AML-193 (cell line): ENCODE results near the gene ADAMTSL4.
"Not testable (repeated sequence)": the region's sequence is repeated elsewhere in the genome, so short reads cannot be mapped to it uniquely, and the experiment has no call there.

Experiments used
- DNase-seq, 2 experiments: peaks; one replicate each; lab custom pipeline; 2025; lab: John Stamatoyannopoulos, UW

The ADAMTSL4 gene

GRCh38 chr1:150582371-150582770 is 33.2 kb downstream of the ADAMTSL4 start:
- DNase-seq = no peak

DNA sequence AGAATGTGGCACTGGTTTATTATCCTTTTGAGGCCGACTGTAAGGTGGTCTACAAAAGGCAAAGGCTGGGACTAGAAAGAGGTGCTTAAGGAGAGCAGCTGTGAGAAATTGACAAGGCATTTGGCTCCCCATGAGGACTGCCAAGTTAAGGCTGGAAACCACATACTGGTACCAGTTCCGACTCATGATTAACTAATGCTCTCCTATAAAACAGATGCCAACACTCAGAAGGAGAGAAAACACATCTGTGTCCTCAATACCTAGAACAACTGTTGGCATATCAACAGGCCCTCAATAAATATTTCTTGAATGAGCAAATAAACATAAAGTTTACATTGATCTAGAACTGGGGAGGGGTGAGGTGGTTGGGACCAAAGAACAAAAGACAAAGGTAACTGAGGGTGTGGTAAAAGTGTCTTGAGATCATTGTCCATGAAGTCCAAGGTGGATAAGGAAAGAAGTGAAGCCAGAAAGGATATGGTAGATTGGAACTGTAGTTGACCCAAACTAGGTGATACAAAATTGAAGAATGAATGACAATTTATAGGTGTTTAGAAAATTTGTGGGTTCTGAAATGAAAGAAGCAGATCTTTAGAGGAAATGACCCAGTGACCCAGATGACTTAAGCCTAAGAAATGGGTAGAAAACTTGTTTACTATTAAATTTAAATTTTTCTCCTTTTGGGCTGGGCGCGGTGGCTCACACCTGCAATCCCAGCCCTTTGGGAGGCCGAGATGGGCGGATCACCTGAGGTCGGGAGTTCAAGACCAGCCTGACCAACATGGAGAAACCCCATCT is 47.1 kb downstream of the ADAMTSL4 start:
- DNase-seq = no peak

DNA sequence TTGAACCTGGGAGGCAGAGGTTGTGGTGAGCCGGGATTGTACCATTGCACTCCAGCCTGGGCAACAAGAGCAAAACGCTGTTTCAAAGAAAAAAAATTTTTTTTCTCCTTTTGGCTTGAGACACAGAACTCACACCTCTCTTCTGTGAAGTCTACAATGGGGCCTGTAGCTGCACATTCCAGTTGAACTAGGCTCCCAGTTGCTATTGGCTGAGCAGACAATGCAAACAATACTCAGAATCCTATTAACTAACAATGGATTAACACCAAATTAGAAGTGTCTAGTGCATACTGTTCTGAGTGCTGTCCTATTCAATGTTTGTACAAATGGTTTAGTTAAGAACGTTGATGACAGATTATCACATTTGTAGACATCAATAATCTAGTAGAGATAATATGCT is 47.8 kb downstream of the ADAMTSL4 start:
- DNase-seq = no peak

DNA sequence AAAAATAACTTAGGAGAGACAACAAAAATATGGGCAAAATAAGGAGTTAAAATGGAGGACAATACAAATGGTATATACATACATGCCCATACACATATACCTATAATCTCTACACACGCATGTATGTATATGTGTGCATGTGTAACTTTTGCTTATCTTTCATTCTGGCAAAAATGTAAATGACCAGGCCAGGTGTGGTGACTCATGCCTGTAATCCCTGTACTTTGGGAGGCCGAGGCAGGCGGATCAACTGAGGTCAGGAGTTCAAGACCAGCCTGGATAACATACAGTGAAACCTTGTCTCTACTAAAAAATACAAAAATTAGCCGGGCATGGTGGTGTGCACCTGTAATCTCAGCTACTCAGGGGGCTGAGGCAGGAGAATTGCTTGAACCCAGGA is 49.1 kb downstream of the ADAMTSL4 start:
- DNase-seq = not testable (repeated sequence)

DNA sequence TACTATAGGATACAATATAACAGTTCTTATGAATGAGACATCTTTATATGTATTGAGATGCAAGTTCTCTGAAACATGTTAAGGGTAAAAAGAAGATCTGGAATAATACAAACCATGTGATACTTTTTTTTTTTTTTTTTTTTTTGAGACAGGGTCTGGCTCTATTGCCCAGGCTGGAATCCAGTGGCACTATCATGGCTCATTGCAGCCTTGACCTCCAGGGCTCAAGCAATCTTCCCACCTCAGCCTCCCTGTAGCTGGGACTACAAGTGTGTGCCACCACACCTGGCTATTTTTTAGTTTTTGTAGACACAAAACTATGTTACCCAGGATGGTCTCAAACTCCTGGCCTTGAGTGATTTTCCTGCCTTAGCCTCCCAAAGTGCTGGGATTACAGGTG is 52.3 kb downstream of the ADAMTSL4 start:
- no peak for DNase-seq

- DNase-seq = not testable (repeated sequence)
Measured at GRCh38 chr1:150602372-150602771, 53.2 kb downstream of the ADAMTSL4 start.

DNA sequence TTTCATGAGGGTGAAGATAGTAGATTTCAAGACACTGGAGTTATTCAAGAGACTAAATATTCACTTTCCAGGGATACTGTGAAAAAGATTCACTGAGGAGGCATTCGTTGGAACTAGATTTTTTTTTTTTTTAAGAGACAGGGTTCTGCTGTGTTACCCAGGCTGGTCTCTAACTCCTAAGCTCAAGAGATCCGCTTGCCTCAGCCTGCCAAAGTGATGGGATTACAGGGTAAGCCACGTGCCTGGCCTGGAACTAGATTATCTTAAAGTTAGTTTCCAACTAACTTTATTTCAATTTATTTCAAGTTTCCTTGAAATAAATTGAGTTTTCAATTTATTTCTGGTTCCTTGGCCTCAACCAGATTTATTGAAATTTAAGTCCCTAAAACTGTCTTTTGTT is 54.5 kb downstream of the ADAMTSL4 start:
- no peak for DNase-seq

DNA sequence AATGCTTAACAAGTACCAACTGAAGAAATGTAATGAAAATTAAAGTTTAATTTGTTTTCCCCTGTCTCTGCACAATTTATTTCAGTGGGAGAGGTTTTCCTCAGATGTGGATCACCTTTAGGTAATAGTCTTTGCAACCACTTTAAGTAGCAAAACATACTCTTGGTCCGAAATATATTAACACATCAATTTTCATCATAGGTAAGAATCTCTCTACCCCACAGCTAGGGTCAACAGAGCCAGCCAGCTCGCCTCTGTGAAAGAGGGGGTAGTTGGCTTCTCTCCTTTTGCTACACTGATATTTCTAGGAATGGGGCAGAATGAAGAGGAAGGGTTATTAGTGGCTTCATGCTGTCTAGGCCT is 55.0 kb downstream of the ADAMTSL4 start:
- DNase-seq = no peak

GRCh38 chr1:150605451-150605731 is 56.2 kb downstream of the ADAMTSL4 start:
- DNase-seq = not testable (repeated sequence)

DNA sequence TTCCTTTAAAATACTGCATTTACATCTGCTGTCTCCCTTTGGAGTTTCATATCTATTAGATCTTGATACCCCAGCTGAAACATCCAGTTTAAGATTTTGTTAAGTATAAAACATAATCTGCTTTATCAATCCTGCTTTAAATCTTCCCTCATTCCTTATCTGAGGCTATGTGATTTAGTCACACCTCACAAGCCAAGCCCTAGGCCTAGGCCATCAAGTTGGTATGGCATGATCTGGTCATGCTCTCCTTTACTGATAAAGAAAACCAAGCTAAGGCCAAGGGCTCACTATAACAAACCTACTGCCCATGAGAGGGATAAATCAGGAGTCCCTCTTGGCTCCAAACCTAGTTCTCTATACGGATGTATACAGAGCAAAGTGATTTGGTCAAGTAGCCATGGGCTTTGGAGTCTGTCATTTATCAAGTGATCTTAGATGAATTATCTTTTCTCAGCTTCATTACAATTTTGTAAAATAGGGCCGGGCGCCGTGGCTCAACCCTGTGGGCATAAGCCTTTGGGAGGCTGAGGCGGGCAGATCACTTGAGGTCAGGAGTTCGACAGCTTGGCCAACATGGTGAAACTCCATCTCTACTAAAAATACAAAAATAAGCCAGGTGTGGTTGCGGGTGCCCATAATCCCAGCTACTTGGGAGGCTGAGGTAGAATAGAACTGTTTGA is 57.4 kb downstream of the ADAMTSL4 start:
- no peak for DNase-seq

DNA sequence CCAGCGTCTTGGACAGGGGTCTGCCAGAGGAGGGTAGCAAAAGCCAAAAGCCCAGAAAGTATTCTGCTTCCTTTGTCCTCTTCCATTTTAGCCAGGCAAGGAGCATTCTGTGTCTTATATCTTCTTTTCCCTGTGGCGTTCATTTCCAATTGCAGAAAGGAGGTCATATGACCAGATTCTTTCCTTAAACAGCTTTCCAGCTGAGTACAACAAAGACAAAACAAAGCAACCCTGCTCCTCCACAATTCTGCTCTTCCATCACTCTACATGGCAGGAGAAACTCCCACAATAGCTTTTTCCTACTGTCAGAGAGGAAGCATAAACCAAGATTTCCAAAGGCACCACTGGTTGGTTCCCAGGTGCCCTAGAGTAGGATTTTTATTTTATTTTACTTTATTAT is 60.5 kb downstream of the ADAMTSL4 start:
- DNase-seq = no peak
